Measurements from ENCODE around the gene FAH.

The FAH gene

DNA sequence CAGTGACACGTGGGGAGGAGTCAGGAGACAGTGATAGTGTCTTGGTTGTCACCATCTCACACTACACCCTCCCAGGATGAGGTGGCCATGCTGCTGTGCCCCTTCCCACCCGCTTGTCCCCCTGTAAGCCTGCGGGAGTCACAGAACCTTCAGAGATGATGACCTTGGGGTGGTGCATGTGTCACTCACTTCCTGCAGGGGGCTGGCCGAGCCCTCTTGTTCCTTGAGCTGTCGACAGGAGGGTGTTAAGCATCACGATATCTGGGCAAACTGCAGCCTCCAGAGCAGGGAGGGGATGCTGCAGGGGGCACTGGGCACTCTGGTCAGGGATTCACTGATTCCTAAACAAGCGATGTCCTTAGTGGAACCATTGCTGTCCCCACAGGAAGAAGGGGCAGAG lies 27.7 kb downstream of the FAH start:
- DNase-seq (ENCODE audit: low read depth) = no peak
- TF ChIP-seq, protein P1, sequence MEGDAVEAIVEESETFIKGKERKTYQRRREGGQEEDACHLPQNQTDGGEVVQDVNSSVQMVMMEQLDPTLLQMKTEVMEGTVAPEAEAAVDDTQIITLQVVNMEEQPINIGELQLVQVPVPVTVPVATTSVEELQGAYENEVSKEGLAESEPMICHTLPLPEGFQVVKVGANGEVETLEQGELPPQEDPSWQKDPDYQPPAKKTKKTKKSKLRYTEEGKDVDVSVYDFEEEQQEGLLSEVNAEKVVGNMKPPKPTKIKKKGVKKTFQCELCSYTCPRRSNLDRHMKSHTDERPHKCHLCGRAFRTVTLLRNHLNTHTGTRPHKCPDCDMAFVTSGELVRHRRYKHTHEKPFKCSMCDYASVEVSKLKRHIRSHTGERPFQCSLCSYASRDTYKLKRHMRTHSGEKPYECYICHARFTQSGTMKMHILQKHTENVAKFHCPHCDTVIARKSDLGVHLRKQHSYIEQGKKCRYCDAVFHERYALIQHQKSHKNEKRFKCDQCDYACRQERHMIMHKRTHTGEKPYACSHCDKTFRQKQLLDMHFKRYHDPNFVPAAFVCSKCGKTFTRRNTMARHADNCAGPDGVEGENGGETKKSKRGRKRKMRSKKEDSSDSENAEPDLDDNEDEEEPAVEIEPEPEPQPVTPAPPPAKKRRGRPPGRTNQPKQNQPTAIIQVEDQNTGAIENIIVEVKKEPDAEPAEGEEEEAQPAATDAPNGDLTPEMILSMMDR (IDR thresholded peaks at IDR 0.05; ENCODE audit: low read depth, low read length, missing control alignments) = no peak
- in situ Hi-C loops (cut with HindIII; ENCODE audit: low sequenced_read_pairs) = no loop called here

GRCh38 chr15:80180986-80181385 lies 28.2 kb downstream of the FAH start:
- in situ Hi-C loops (cut with HindIII; ENCODE audit: low sequenced_read_pairs) = no loop called here
- TF ChIP-seq, protein P1 (IDR thresholded peaks at IDR 0.05; ENCODE audit: low read depth, low read length, missing control alignments) = no peak
- DNase-seq (ENCODE audit: low read depth) = no peak
- H3K4me3 ChIP-seq (ENCODE audit: low read depth, low read length) = no peak overlapping the region

More for the DNA sequence above, 27.7 kb downstream of the FAH start:
- no peak overlapping the region for H3K4me3 ChIP-seq (ENCODE audit: low read depth, low read length)

DNA sequence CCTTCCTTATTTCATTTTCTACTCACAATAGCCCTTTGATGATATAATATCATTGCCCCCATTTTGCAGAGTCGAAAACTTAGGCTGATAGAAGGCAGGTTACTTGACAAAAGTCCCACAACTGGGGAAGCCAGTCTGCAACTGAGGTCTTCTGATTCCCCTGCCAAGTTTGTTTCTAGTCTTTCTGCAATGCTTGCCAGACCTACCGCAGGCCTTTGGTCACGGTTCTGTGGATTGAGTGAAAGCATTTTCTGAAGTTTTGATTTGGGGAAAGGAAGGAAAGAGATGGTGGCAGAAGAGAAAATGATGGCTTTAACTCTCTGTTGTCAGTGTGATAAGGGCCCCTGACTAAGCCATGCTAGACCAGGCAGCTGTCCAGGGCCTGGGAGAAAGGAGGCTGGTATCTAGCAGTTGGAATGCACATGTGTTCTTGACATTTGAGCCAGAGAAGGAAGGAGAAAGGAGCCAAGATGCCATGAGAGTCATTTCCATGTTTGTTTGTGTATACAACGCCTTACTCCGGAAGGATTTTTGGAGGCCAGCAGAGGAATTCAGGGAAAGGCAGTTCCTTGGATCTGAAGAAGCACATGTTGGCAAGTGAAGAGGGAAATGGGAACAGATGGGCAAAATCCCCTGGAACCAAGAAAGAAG lies 29.9 kb downstream of the FAH start:
- DNase-seq (ENCODE audit: low read depth) = peak; percentile 74
- TF ChIP-seq, protein P1 (IDR thresholded peaks at IDR 0.05; ENCODE audit: low read depth, low read length, missing control alignments) = no peak
- in situ Hi-C loops (cut with HindIII; ENCODE audit: low sequenced_read_pairs) = no loop called here
- H3K4me3 ChIP-seq (ENCODE audit: low read depth, low read length) = no peak overlapping the region

GRCh38 chr15:80183306-80183705 lies 30.5 kb downstream of the FAH start:
- DNase-seq (ENCODE audit: low read depth) = no peak
- H3K4me3 ChIP-seq (ENCODE audit: low read depth, low read length) = no peak overlapping the region
- in situ Hi-C loops (cut with HindIII; ENCODE audit: low sequenced_read_pairs) = no loop called here
- TF ChIP-seq, protein P1 (IDR thresholded peaks at IDR 0.05; ENCODE audit: low read depth, low read length, missing control alignments) = no peak

GRCh38 chr15:80183886-80184285 lies 31.1 kb downstream of the FAH start:
- H3K4me3 ChIP-seq (ENCODE audit: low read depth, low read length) = no peak overlapping the region
- TF ChIP-seq, protein P1 (IDR thresholded peaks at IDR 0.05; ENCODE audit: low read depth, low read length, missing control alignments) = peak; percentile 47
- DNase-seq (ENCODE audit: low read depth) = no peak
- in situ Hi-C loops (cut with HindIII; ENCODE audit: low sequenced_read_pairs) = no loop called here

DNA sequence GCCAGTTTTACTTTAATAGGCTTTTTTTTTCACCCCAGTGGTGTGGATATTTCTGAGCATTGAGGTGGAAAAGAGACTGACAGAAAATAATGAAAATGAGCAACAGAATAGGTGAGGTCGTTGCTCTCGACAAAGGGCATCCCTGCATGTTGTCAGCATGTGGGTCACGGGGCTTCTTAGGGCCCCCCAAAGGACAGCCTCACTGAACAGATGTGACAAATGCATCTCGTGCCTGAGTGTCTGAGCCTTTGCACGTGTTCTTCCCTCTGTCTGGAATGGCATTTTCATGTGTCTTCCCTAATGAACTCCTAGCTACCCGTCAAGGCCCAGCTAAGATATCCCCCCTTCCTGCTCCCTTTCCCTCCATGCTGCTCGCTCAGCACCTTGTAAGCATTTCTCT lies 31.8 kb downstream of the FAH start:
- in situ Hi-C loops (cut with HindIII; ENCODE audit: low sequenced_read_pairs) = no loop called here
- TF ChIP-seq, protein P1 (IDR thresholded peaks at IDR 0.05; ENCODE audit: low read depth, low read length, missing control alignments) = no peak
- H3K4me3 ChIP-seq (ENCODE audit: low read depth, low read length) = no peak overlapping the region
- DNase-seq (ENCODE audit: low read depth) = no peak

Data from astrocyte of the cerebellum (primary cell).